GM10266 (cell line): ENCODE data around the gene NEGR1.
A peak's percentile ranks its signal among the peaks of the same experiment; 100 is the strongest.

Source experiments
- DNase-seq: peaks from one replicate; pipeline ENCODE4 v3.0.0; 2012; ENCODE audit errors: extremely low spot score
- TF ChIP-seq, protein P1 (sequence below): IDR thresholded peaks from 2 replicates; pipeline ENCODE4 v1.5.1; 2012; ENCODE audit warnings: mild to moderate bottlenecking, low read depth; ENCODE audit not compliant: control insufficient read depth, insufficient read depth; ENCODE audit errors: missing control alignments

NEGR1 gene

DNA sequence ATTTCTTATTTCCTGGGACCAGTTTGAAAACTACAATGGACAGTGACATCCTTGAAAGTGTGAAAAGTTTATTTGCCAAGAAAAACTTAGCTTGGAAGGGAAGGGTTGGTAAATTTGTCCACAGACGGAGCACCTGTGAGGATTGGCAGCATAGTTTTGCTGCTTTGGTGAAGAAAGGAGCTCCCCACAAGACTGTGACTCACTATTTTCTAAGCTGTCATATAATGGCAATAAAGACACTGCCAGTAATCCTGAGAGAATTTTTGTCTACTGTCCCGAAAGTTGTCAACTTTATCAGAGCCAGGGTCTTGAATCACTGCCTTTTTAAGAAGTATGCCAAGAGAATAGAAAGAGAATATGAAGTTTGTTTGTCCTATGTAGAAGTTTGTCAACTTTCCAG is 230.8 kb downstream of the NEGR1 start:
- DNase-seq, result no peak
- TF ChIP-seq, protein P1, sequence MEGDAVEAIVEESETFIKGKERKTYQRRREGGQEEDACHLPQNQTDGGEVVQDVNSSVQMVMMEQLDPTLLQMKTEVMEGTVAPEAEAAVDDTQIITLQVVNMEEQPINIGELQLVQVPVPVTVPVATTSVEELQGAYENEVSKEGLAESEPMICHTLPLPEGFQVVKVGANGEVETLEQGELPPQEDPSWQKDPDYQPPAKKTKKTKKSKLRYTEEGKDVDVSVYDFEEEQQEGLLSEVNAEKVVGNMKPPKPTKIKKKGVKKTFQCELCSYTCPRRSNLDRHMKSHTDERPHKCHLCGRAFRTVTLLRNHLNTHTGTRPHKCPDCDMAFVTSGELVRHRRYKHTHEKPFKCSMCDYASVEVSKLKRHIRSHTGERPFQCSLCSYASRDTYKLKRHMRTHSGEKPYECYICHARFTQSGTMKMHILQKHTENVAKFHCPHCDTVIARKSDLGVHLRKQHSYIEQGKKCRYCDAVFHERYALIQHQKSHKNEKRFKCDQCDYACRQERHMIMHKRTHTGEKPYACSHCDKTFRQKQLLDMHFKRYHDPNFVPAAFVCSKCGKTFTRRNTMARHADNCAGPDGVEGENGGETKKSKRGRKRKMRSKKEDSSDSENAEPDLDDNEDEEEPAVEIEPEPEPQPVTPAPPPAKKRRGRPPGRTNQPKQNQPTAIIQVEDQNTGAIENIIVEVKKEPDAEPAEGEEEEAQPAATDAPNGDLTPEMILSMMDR, result no peak

- TF ChIP-seq, protein P1, result no peak
- DNase-seq, result no peak
Observed at GRCh38 chr1:72050551-72050950, 231.8 kb downstream of the NEGR1 start.

DNA sequence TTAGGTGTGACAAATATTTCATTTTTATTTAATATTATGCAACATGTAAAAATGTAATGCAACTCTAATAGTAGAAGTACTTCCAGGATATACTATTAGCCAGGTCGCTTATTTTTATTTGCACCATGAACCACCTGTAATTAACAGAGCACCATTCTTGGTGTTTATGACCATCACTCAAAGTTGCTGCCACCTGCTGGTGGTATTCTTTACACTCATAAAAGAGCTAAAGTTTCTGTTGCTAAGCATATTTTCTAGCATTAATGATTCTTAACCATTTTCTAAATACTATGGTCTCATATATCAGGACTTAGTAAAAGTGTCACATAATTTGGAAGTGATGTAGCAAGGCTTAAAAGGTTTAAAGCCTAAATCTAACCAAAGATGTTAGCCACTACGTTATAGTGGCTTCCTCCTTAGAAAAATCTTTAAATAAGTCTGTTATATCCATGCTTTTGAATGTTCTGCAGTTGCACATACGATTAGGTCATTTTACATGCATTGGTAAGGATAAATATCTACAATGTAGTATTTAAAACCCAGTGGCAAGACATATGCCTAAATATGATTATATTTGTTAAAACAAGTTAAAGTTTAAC is 244.5 kb downstream of the NEGR1 start:
- TF ChIP-seq, protein P1, result peak; percentile 61

DNA sequence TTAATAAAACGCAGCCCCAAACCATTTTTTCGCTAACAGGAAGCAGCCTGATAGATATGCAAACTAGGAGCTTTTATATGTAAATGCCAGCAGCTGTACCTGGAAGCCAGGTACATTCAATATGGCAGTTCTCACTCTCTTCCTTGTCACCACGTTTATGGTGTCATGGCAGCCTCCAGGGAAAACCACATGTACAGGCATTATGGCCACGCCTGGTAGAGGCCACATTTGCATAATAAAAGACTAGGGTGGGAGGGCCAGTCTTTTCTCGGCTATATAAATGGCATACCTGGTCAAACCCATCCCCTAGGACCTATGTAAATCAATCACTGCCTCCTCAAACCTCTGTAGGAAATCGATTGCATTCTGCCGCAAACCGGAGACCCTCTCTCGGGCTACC is 247.5 kb downstream of the NEGR1 start:
- no peak for DNase-seq
- TF ChIP-seq, protein P1, result no peak

More for the DNA sequence above, 244.5 kb downstream of the NEGR1 start:
- peak; percentile 12 for DNase-seq

DNA sequence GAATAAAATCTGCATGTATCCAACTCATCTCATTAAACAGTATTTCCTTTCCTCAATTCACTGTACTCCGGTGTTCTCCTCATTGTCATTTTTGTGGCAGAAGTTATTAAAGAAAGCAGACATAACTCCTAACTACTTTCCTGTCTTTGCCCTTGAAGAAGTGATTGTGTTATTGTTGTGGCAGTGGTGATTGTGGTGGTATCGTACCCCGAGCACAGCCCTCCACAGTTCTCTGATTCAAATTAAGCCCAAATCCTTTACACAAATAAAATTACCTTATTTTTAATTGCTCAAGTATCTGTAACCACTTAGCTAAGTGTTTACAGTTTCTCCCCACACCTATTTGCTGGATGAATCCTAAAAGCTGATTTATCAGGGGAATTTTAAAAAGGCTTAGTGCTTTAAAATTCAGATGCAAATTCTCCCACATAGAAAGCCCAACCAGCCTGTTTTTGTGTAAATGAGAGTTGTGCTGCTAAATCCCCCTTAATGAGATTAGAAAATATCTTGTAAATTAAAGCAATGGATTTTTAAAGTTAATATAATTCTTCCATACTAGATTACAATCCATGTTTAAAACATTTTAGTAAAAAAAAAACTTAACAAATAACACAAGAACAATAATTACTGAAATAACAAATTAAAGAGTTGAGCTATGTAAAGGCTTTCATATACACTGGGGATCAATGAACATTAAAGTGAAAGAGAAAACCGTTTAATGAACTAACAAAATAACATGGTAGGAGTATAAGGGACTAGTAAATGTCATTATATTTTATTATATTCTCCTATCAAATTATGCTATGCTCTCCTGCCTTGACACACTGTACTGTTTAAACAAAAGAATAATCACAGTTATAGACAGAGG is 259.0 kb downstream of the NEGR1 start:
- TF ChIP-seq, protein P1, result no peak
- no peak for DNase-seq

- DNase-seq, result no peak
- TF ChIP-seq, protein P1, result no peak
Observed at GRCh38 chr1:72018562-72018961, 263.8 kb downstream of the NEGR1 start.

DNA sequence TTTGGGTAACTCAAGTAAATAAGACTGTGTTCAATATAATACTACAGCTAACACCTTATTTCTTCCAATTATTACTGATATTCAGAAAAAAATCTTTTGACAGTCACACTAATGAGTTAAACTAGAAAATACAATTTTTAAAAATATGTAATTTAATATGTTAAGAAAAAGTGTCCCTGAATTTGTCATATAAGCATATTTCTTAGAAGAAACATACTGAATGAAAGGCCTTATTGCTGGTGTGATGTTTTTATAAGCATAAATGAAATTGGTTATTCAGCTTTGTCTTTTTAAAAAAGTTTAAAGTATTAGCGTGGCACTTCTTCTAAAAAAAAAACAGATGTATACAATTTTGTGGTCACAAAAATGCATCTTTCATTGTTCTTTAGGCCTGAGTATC is 267.3 kb downstream of the NEGR1 start:
- DNase-seq, result no peak
- TF ChIP-seq, protein P1, result no peak
